ENCODE measurements around the gene PBX4. TPM values are rescaled to one million over a fixed set of nuclear protein-coding genes. Genes with fewer than 3 reads are reported as not detected.
"Not testable (repeated sequence)": the region's sequence is repeated elsewhere in the genome, so short reads cannot be mapped to it uniquely, and the experiment has no call there.

PBX4 gene, protein sequence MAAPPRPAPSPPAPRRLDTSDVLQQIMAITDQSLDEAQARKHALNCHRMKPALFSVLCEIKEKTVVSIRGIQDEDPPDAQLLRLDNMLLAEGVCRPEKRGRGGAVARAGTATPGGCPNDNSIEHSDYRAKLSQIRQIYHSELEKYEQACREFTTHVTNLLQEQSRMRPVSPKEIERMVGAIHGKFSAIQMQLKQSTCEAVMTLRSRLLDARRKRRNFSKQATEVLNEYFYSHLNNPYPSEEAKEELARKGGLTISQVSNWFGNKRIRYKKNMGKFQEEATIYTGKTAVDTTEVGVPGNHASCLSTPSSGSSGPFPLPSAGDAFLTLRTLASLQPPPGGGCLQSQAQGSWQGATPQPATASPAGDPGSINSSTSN
- 1 to 10 TPM; 3.2 to 8.9 (median 3.6) TPM for polyA plus RNA-seq (ENCODE audit: insufficient read length in 4 of 4)

- DNase-seq (ENCODE audit: low read depth in 4 of 4, low spot score in 3 of 4) = peak; percentile 79 to 92 (median 84)
Measured at GRCh38 chr19:19618219-19619051, at the start of gene PBX4. PBX4 (minus strand) TSS chr19:19618687; CDS start chr19:19618629, 58 bp downstream.

DNA sequence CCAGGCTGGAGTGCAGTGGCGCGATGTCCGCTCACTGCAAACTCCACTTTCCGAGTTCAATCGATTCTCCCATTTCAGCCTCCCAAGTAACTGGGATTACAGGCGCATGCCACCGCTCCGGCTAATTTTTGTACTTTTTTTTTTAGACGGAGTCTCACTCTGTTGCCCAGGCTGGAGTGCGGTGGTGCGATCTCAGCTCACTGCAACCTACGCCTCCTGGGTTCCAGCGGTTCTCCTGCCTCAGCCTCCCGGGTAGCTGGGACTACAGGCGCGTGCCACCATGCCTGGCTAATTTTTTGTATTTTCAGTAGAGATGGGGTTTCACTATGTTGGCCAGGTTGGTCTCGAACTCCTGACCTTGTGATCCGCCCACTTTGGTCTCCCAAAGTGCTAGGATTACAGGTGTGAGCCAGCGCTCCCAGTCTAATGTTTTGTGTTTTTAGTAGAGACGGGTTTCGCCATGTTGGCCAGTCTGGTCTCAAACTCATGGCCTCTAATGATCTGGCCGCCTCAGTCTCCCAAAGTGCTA is 47.0 kb upstream of the PBX4 start:
- DNase-seq (ENCODE audit: low read depth in 4 of 4, low spot score in 3 of 4) = not testable (repeated sequence)

DNA sequence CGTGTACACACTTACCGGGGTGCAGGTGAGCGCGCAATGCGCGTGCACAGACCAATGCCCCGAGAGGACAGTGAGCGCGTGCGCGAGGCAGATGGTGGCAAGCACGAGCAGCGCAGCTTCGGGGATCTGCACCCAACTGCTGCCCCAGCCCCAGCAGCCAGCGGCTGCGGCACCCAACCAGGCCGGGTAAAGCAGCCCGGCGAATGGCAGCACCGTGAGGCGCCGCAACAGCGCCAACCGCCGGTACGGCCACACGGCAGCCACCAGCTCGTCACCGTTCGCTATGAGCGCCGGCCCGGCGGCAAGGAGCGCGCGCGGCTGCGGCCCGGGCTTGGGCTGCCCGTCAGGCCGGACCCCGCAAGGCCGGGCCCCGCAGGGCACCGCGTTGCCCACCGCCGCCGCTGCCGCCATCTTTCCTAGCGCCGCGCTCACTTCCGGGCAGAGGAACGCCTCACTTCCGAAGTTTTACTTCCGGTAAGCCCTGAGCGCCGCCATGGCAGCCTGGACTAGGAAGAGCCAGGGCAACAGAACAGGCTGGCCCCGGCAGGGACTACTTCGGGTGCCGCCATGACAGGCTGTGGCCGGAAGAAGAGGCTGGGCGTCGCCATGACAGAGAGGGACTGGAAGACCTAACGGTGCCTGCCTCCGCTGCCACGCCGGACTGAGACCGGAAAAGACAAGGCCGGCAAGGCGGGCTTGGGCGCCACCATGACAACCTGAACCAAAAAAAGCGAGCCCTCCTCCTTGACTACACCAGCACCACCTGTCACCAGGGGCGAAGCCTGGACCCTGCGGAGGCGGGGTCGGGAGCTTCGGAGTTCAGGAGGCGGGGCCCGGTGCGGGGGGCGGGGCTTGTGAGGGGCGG is 45.0 kb upstream of the PBX4 start, which contains the start of gene ATP13A1:
Gene ATP13A1 (minus strand): TSS at position 421 of the 865 bp plus-strand sequence. CDS start 10 bp downstream, at position 411.
- peak; percentile 87 to 91 (median 91) for DNase-seq (ENCODE audit: low read depth in 4 of 4, low spot score in 3 of 4)

- DNase-seq (ENCODE audit: low read depth in 4 of 4, low spot score in 3 of 4) = no peak
Measured at GRCh38 chr19:19662871-19663255, 44.4 kb upstream of the PBX4 start.

DNA sequence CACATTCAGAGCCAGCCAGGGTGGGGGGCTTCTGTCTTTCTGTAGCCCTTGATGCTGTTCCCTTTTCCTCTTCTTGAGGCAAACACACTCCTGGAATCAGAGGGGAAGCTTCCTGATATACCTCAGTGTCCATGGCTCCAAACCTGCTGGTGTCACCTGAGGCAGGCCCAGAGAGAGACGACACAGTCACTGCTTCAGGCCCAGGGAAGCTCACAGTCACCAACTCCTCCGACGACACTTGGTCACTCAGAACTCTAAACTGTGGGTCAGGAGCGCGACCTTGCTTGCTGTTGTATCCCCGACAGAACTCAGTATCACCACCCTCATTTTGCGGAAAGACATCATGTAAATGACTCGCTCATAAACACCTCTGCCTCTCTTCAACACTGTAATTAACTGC is 43.9 kb upstream of the PBX4 start:
- DNase-seq (ENCODE audit: low read depth in 4 of 4, low spot score in 3 of 4) = no peak

DNA sequence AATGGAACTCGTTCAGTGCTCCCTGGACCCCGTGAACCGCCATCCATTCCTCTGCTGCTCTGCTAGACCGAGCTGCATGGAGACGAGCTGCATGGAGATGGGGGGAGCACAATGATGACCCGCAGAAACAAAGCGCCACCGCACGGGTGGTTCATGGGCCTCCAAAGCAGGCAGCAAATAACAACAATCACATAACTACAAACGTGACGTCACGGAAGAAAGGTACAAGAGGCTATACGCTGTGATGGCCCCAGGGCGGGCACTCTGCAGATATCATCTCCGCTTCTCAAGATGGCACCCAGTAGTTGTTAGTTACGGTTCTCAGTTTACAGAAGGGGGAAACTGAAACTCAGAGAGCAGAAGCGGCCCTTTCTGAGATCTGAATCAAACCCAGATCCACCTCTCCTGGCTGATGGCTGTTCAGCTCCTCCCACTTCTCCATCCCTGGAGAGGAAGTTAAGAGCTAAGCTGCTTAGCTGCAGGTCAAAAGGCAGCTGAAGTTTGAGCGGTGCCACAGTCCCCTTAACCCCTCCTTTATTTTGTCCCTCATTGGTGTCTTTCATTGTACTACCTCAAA is 43.3 kb upstream of the PBX4 start:
- no peak for DNase-seq (ENCODE audit: low read depth in 4 of 4, low spot score in 3 of 4)

GRCh38 chr19:19661141-19661674 is 42.7 kb upstream of the PBX4 start:
- DNase-seq (ENCODE audit: low read depth in 4 of 4, low spot score in 3 of 4) = no peak

DNA sequence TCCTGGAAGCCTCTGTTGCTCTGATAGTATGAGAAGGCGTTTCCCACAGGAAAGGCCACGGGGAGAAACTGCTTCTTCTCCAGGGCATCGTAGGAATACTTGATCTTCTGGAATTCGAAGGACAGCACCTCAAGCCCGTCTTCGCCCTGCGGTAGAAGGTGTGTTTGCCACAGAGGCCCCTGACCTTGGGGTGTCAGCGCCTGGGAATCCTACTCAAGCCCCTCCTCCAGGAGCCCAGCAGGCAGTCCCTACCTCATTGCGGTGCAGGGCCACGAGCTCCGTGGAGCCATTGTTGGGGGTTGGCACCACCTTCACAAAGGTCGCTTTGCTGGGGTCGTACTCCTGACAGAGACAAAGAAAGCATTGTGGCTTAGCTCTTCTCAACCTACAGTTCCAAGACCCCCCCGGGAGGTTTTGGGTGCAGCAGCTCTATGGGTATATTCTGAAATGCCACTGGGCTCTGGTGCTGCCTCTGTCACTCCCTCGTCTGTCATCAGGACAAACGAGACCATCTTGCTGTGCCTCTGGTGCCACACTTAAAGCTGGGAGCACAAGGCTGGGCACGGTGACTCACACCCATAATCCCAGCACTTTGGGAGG is 41.3 kb upstream of the PBX4 start:
- DNase-seq (ENCODE audit: low read depth in 4 of 4, low spot score in 3 of 4) = no peak

DNA sequence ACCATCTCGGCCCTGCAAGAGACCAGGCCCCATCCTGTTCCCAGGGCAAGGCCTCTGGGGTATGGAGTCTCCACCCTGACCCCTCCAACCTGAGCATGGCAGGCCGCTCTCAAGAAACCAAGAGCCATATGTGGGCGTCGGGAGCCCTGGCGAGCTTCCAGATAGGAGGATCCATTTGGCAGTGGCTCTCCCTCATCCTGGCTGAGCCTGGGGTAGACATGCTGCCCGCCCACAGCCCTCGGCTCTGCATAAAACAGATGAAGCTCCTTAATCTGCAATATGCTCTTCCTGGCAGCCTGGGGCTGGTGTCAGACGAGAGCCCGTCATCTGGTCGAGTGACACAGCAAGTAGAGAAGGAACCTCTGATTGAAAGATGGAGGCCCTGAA is 38.9 kb upstream of the PBX4 start:
- DNase-seq (ENCODE audit: low read depth in 4 of 4, low spot score in 3 of 4) = no peak

DNA sequence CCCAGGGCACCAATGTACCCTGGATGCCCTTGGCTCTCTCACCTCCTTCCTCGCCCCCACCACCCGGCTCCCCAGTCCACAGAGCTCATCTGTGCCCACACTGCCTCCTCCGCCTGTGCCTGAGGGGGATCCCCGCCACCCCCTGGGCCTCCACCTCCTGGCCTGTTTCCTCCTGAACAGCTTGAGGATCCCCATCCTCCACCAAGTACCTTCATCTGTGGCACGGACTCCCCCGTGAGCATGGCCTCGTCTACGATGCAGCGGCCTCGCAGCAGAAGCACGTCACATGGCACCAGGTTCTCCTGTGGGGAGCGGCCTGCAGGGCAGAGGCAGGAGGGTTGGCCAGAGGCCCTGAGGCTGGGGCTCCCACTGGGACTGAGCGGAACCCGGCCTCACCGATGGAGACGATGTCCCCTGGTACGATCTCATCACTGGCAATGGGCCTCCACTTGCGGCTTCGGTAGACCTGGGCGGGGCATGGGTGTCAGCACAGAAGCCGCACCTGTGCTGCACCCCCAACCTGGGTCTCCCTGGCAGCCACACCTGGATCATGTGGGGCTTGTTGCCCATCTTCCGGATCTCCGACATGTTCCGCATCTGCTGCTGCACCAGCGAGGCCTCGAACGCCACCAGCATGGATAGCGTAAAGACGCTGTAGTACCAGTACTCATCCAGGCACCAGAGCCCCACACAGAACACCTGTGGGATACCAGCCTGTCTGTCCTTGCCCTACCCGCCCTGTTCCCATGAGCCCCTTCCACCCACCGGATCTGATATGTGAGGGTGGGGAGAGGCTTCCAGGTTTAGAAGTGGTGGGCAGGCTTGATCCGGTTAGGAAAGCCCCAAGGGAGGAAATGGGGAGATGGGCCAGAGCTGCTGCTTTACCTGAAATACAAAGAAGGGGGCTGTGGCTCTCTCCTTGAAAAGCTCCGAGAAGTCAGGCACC is 38.2 kb upstream of the PBX4 start:
- no peak for DNase-seq (ENCODE audit: low read depth in 4 of 4, low spot score in 3 of 4)

DNA sequence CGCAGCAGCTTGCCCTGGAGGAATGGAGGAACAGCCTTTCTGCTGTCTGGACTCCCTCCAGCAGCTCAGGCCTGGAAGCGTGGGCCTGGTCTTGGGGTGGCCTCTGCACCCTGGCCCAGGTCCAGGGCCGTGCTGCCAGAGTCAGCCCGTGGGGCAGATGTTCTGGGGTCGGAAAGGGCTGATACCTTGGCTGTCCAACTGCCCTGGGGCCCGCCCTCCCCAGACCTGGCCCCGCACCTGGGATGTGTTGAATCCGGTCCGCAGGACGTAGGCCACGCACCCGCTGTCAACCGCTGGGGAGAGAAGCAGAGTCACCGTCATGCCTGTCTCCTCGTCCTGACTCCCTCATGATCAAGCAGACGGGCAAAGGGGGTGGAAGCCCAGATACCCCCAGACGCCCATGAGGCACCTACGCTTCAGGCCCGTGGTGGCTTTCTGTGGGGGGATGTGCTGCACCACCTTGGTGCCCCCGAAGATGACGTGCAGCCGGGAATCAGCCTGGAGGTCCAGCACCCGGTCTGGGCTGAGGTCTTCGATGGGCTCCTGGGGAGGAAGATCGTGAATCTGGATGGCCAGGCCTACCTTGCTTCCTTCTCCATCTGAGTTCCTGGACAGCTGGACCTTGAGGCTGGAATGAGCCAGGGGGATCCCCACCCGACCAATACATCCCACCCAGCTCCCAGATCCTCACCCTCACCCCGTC is 37.3 kb upstream of the PBX4 start:
- DNase-seq (ENCODE audit: low read depth in 4 of 4, low spot score in 3 of 4) = no peak

GRCh38 chr19:19655051-19655594 is 36.6 kb upstream of the PBX4 start:
- DNase-seq (ENCODE audit: low read depth in 4 of 4, low spot score in 3 of 4) = no peak

DNA sequence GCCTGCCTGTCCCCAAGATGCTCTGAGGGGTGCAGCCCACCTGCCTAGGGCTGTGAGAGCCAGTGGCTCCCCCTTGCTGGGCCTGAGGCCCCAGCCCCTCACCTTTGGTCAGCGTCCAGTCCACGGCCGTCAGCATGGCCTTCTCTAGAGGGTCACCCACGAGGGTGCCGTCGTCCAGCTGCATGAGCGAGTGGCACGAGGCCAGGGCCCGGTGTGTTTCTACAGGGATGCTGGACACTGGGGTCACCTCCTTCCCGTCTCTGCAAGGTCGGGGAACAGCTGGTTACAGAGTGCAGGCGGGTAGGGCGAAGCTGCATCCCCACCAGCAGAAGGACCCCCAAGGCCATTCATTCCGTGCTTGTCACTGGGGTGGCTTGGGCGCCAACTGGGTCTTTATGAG is 36.0 kb upstream of the PBX4 start:
- DNase-seq (ENCODE audit: low read depth in 4 of 4, low spot score in 3 of 4) = no peak

- no peak for DNase-seq (ENCODE audit: low read depth in 4 of 4, low spot score in 3 of 4)
Measured at GRCh38 chr19:19653597-19654147, 35.2 kb upstream of the PBX4 start.

GRCh38 chr19:19652482-19653295 is 34.2 kb upstream of the PBX4 start:
- DNase-seq (ENCODE audit: low read depth in 4 of 4, low spot score in 3 of 4) = no peak

DNA sequence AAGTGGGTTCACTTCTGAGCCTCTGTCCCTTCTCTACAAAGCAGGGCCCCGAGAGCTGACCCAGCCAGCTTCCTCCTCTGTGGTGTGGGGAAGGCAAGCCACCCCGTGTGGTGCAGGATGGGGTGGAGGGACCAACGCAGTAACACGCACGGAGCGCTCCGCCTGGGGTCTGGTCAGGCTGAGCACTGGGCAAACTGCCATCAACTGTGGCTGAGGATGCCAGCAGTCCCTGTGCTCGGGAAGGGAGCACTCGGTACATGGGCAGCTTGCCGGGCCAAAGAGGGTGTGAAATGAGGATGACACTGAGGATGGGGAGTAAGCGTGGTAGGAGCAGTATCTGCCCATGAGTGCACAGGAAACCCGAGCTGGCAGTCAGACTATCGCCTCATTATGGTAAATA is 32.6 kb upstream of the PBX4 start:
- DNase-seq (ENCODE audit: low read depth in 4 of 4, low spot score in 3 of 4) = no peak

Data from left renal pelvis (tissue), 4 donors.